ENCODE results near the gene TMEM181.

The TMEM181 gene

GRCh38 chr6:158622545-158623190, 62.8 kb downstream of the TMEM181 start:
- DNase-seq (ENCODE audit: extremely low read depth, low read depth), result no peak
- TF ChIP-seq CTCF (IDR thresholded peaks at IDR 0.05; ENCODE audit: low read depth, low read length, missing control alignments), result no peak
- H3K4me3 ChIP-seq (replicated peaks; ENCODE audit: low read depth, low read length), result no peak overlapping the region

- TF ChIP-seq CTCF (IDR thresholded peaks at IDR 0.05; ENCODE audit: low read depth, low read length, missing control alignments), result no peak
- H3K4me3 ChIP-seq (replicated peaks; ENCODE audit: low read depth, low read length), result no peak overlapping the region
- DNase-seq (ENCODE audit: extremely low read depth, low read depth), result no peak
Observed at GRCh38 chr6:158624684-158625682, 65.1 kb downstream of the TMEM181 start.

- TF ChIP-seq CTCF (IDR thresholded peaks at IDR 0.05; ENCODE audit: low read depth, low read length, missing control alignments), result no peak
- no peak for DNase-seq (ENCODE audit: extremely low read depth, low read depth)
- H3K4me3 ChIP-seq (replicated peaks; ENCODE audit: low read depth, low read length), result no peak overlapping the region
Observed at GRCh38 chr6:158625881-158626305, 66.0 kb downstream of the TMEM181 start.

GRCh38 chr6:158626360-158627167, 66.7 kb downstream of the TMEM181 start:
- no peak overlapping the region for H3K4me3 ChIP-seq (replicated peaks; ENCODE audit: low read depth, low read length)
- TF ChIP-seq CTCF (IDR thresholded peaks at IDR 0.05; ENCODE audit: low read depth, low read length, missing control alignments), result no peak
- DNase-seq (ENCODE audit: extremely low read depth, low read depth), result no peak

GRCh38 chr6:158627168-158627939, 67.5 kb downstream of the TMEM181 start:
- DNase-seq (ENCODE audit: extremely low read depth, low read depth), result no peak
- H3K4me3 ChIP-seq (replicated peaks; ENCODE audit: low read depth, low read length), result no peak overlapping the region
- no peak for TF ChIP-seq CTCF (IDR thresholded peaks at IDR 0.05; ENCODE audit: low read depth, low read length, missing control alignments)

- H3K4me3 ChIP-seq (replicated peaks; ENCODE audit: low read depth, low read length), result no peak overlapping the region
- TF ChIP-seq CTCF (IDR thresholded peaks at IDR 0.05; ENCODE audit: low read depth, low read length, missing control alignments), result no peak
- DNase-seq (ENCODE audit: extremely low read depth, low read depth), result no peak
Observed at GRCh38 chr6:158627940-158628211, 68.0 kb downstream of the TMEM181 start.
